SH-SY5Y (cell line): Measurements from ENCODE around the gene TPM4.

Experiments used
- GATA2 ChIP-seq: IDR thresholded peaks from 2 replicates; pipeline ENCODE4 v1.6.1; 2011; ENCODE audit warnings: mild to moderate bottlenecking, low read depth, low read length
- GATA3 ChIP-seq: IDR thresholded peaks from 2 replicates; pipeline ENCODE4 v1.6.1; 2011; ENCODE audit warnings: low read depth, mild to moderate bottlenecking, low read length, moderate library complexity

DNA sequence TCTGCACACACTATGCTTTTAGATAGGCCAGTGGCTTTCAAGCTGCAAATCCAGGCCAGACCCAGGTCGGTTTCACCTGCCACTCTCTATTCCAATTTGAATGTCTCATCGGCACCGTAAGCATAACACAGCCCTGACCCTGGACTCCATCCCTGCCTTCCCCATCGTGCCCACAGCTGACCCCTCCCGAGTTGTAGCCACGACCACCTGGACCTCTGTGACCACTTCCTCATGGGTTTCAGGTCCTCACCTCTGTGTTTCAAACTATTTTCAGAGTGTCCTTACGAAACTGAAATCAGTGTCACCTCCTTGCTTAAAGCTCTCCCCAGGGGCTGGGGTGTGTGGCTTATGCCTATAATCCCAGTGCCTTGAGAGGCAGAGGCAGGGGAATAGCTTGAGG, 58.2 kb downstream of the TPM4 start:
- TF ChIP-seq GATA3 (no peak), GATA2 (no peak)
